ENCODE results near the gene DTNBP1.
A peak's percentile ranks its signal among the peaks of the same experiment; 100 is the strongest.

GRCh38 chr6:15691250-15691869 lies 28.5 kb upstream of the DTNBP1 start:
- TF ChIP-seq EZH2 (IDR thresholded peaks at IDR 0.05; ENCODE audit: borderline replicate concordance, low read depth, low read length, severe bottlenecking) (no peak), POLR2AphosphoS5 (IDR thresholded peaks at IDR 0.05; ENCODE audit: insufficient read depth, low read depth, low read length) (no peak), CTCF (IDR thresholded peaks at IDR 0.05; ENCODE audit: extremely low read depth in 1 of 2, insufficient read depth in 1 of 2, low read depth in 1 of 2, low read length in 2 of 2) (peak; percentile 99 to 100), JUN (IDR thresholded peaks at IDR 0.05; ENCODE audit: borderline replicate concordance, insufficient read depth, insufficient read length, low read depth) (no peak)
